Stomach (tissue), 4 donors: ENCODE data around the gene RANBP3.

Experiments
- POLR2A ChIP-seq, 4 donors: fragments of 450-650 bp; IDR thresholded peaks; one replicate each; pipeline ENCODE4 v1.6.1; 2016; ENCODE audit warnings: antibody characterized with exemption in 4 of 4, control low read depth in 2 of 4, mild to moderate bottlenecking in 1 of 4, moderate library complexity in 1 of 4
- POLR2AphosphoS5 ChIP-seq, 3 donors: sonication (generic); formaldehyde crosslinking; IDR thresholded peaks; one replicate each; pipeline ENCODE4 v1.6.1; 2016; ENCODE audit warnings: antibody characterized with exemption in 3 of 3
- TF ChIP-seq, protein P1 (sequence below), 7 experiments: fragments of 450-650 bp in 4 of 7; fragments of 200-600 bp in 3 of 7; sonication (generic) in 3 of 7; IDR thresholded peaks; one replicate each; pipeline ENCODE4 v1.5.1; 2016 to 2019; ENCODE audit warnings: antibody characterized with exemption in 7 of 7, control low read depth in 2 of 7, mild to moderate bottlenecking in 1 of 7

DNA sequence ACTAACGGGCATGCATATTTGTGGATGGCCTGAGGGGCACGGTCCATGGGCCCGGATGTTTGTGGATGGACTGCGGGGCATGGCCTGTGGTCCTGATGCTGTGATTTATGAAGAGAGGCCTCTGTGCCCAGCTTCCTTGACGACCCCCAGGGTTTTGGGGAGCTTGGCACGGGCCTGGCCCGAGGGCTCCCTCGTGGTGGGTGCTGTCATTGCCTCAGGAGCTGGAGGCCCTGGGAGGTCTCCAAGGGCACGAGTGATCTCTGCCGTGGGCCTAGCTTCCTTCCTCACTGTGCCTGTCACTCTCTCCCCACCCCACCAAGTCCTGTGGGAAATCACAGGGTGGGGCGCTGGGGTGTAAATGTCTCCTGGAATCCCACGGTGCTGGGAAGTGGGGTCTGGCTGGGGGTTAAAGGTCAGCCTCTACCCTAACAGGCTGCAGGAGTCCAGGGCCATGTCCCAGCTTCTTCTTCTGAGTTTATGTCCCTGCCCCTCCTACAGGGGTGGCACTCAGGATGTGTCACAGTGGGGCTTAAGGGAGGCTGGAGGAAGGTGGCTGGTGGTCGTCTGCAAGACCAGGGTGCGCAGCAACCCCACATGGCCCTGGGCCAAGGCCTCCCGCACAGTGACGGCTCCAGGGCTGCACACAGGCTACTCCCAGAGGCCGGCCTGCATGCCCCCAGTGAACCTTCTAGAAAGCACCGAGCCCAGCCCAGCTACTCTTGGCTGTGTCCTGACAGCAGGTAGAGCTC is 27.6 kb upstream of the RANBP3 start:
- no peak for TF ChIP-seq POLR2AphosphoS5 (IDR thresholded peaks at IDR 0.05)
- no peak for TF ChIP-seq POLR2A (IDR thresholded peaks at IDR 0.05)
- TF ChIP-seq, protein P1, sequence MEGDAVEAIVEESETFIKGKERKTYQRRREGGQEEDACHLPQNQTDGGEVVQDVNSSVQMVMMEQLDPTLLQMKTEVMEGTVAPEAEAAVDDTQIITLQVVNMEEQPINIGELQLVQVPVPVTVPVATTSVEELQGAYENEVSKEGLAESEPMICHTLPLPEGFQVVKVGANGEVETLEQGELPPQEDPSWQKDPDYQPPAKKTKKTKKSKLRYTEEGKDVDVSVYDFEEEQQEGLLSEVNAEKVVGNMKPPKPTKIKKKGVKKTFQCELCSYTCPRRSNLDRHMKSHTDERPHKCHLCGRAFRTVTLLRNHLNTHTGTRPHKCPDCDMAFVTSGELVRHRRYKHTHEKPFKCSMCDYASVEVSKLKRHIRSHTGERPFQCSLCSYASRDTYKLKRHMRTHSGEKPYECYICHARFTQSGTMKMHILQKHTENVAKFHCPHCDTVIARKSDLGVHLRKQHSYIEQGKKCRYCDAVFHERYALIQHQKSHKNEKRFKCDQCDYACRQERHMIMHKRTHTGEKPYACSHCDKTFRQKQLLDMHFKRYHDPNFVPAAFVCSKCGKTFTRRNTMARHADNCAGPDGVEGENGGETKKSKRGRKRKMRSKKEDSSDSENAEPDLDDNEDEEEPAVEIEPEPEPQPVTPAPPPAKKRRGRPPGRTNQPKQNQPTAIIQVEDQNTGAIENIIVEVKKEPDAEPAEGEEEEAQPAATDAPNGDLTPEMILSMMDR (IDR thresholded peaks at IDR 0.05) = no peak
